HG03045 (cell line): ENCODE data around the gene NAXE.
A peak's percentile ranks its signal among the peaks of the same experiment; 100 is the strongest.
"Not testable (repeated sequence)": the region's sequence is repeated elsewhere in the genome, so short reads cannot be mapped to it uniquely, and the experiment has no call there.

Experiments
- ATAC-seq: cut with Tn5 transposase; IDR thresholded peaks from one replicate; pipeline ENCODE4 v1.9.1; 2021; ENCODE audit warnings: mild to moderate bottlenecking, moderate library complexity; ENCODE audit not compliant: unreplicated experiment

The NAXE gene

GRCh38 chr1:156566436-156566835 is 25.1 kb upstream of the NAXE start:
- ATAC-seq = no peak

- no peak for ATAC-seq
Observed at GRCh38 chr1:156571261-156571852, 20.2 kb upstream of the NAXE start.

- ATAC-seq = peak; percentile 76
Observed at GRCh38 chr1:156571919-156572662, 19.5 kb upstream of the NAXE start, which contains the start of gene IQGAP3. IQGAP3 (minus strand) TSS chr1:156572565; CDS start chr1:156572529, 36 bp downstream.

- no peak for ATAC-seq
Observed at GRCh38 chr1:156572663-156573018, 18.9 kb upstream of the NAXE start.

GRCh38 chr1:156574039-156574633 is 17.4 kb upstream of the NAXE start:
- ATAC-seq = no peak

- no peak for ATAC-seq
Observed at GRCh38 chr1:156577550-156577949, 14.0 kb upstream of the NAXE start.

GRCh38 chr1:156578055-156578454 is 13.5 kb upstream of the NAXE start:
- no peak for ATAC-seq

GRCh38 chr1:156579472-156579871 is 12.1 kb upstream of the NAXE start, which contains the start of gene TTC24:
TTC24 (plus strand) TSS chr1:156579723; CDS start chr1:156581365, 1,642 bp downstream.
- no peak for ATAC-seq

- no peak for ATAC-seq
Observed at GRCh38 chr1:156581661-156582387, 9.8 kb upstream of the NAXE start.

GRCh38 chr1:156582388-156583017 is 9.1 kb upstream of the NAXE start:
- no peak for ATAC-seq

GRCh38 chr1:156583821-156584622 is 7.6 kb upstream of the NAXE start:
- ATAC-seq = no peak

GRCh38 chr1:156584813-156585212 is 6.8 kb upstream of the NAXE start:
- ATAC-seq = no peak

- ATAC-seq = no peak
Observed at GRCh38 chr1:156586323-156586722, 5.3 kb upstream of the NAXE start.

- ATAC-seq = no peak
Observed at GRCh38 chr1:156586892-156587477, 4.6 kb upstream of the NAXE start.

- not testable (repeated sequence) for ATAC-seq
Observed at GRCh38 chr1:156587927-156588326, 3.6 kb upstream of the NAXE start.

- ATAC-seq = no peak
Observed at GRCh38 chr1:156589546-156589945, 2.0 kb upstream of the NAXE start.

- no peak for ATAC-seq
Observed at GRCh38 chr1:156590326-156591180, 1.0 kb upstream of the NAXE start.

GRCh38 chr1:156591181-156591431 is 470 bp upstream of the NAXE start:
- ATAC-seq = no peak
